Measurements from ENCODE around the gene ADPRS.

DNA sequence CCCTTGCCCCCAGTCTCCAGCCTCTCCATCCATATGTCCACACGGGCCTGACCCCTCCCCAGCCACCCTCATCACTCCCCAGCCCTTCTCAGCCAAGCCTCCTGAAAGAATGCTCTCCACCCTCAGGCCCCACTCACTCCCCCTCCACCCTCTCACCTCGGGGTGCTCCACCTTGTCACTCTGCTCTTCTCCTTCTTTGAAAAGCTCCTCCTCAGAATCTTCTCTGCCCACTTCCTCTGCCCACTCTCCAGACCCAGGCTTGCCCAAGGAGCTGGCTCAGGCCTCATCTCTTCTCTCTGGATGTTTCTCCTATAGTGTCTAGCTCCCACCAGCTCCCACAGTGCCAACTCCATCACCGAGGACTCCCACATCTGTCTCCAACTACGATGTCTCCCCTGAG is 22.5 kb downstream of the ADPRS start:
- TF ChIP-seq, protein P1, sequence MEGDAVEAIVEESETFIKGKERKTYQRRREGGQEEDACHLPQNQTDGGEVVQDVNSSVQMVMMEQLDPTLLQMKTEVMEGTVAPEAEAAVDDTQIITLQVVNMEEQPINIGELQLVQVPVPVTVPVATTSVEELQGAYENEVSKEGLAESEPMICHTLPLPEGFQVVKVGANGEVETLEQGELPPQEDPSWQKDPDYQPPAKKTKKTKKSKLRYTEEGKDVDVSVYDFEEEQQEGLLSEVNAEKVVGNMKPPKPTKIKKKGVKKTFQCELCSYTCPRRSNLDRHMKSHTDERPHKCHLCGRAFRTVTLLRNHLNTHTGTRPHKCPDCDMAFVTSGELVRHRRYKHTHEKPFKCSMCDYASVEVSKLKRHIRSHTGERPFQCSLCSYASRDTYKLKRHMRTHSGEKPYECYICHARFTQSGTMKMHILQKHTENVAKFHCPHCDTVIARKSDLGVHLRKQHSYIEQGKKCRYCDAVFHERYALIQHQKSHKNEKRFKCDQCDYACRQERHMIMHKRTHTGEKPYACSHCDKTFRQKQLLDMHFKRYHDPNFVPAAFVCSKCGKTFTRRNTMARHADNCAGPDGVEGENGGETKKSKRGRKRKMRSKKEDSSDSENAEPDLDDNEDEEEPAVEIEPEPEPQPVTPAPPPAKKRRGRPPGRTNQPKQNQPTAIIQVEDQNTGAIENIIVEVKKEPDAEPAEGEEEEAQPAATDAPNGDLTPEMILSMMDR (conservative IDR thresholded peaks at IDR 0.05; ENCODE audit: low read depth in 2 of 2): no peak
- TF ChIP-seq EZH2phosphoT487 (IDR thresholded peaks at IDR 0.05; ENCODE audit: unreplicated experiment): no peak
- TF ChIP-seq, protein P2, sequence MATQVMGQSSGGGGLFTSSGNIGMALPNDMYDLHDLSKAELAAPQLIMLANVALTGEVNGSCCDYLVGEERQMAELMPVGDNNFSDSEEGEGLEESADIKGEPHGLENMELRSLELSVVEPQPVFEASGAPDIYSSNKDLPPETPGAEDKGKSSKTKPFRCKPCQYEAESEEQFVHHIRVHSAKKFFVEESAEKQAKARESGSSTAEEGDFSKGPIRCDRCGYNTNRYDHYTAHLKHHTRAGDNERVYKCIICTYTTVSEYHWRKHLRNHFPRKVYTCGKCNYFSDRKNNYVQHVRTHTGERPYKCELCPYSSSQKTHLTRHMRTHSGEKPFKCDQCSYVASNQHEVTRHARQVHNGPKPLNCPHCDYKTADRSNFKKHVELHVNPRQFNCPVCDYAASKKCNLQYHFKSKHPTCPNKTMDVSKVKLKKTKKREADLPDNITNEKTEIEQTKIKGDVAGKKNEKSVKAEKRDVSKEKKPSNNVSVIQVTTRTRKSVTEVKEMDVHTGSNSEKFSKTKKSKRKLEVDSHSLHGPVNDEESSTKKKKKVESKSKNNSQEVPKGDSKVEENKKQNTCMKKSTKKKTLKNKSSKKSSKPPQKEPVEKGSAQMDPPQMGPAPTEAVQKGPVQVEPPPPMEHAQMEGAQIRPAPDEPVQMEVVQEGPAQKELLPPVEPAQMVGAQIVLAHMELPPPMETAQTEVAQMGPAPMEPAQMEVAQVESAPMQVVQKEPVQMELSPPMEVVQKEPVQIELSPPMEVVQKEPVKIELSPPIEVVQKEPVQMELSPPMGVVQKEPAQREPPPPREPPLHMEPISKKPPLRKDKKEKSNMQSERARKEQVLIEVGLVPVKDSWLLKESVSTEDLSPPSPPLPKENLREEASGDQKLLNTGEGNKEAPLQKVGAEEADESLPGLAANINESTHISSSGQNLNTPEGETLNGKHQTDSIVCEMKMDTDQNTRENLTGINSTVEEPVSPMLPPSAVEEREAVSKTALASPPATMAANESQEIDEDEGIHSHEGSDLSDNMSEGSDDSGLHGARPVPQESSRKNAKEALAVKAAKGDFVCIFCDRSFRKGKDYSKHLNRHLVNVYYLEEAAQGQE (IDR thresholded peaks at IDR 0.05; ENCODE audit: unreplicated experiment): no peak
- TF ChIP-seq EZH2 (IDR thresholded peaks at IDR 0.05; ENCODE audit: low read depth, unreplicated experiment): no peak
- no peak for TF ChIP-seq NANOG (IDR thresholded peaks at IDR 0.05; ENCODE audit: borderline replicate concordance)
- TF ChIP-seq, protein P3, sequence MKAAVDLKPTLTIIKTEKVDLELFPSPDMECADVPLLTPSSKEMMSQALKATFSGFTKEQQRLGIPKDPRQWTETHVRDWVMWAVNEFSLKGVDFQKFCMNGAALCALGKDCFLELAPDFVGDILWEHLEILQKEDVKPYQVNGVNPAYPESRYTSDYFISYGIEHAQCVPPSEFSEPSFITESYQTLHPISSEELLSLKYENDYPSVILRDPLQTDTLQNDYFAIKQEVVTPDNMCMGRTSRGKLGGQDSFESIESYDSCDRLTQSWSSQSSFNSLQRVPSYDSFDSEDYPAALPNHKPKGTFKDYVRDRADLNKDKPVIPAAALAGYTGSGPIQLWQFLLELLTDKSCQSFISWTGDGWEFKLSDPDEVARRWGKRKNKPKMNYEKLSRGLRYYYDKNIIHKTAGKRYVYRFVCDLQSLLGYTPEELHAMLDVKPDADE (IDR thresholded peaks at IDR 0.05): no peak
- no peak for TF ChIP-seq CREB1 (CRISPR knock-in tag; IDR thresholded peaks at IDR 0.05; ENCODE audit: low read depth)
- no peak for TF ChIP-seq POLR2AphosphoS5 (IDR thresholded peaks at IDR 0.05; ENCODE audit: low read depth)

Data from GM23338 (cell line).